Colonic mucosa (tissue), 4 donors: Measurements from ENCODE around the gene SLC15A4. TPM values are rescaled to one million over a fixed set of nuclear protein-coding genes. Genes with fewer than 3 reads are reported as not detected.
"Not testable (repeated sequence)": the region's sequence is repeated elsewhere in the genome, so short reads cannot be mapped to it uniquely, and the experiment has no call there.

Experiments
- DNase-seq: peaks from one replicate; pipeline ENCODE4 v3.0.0-alpha.2; 2020
- H3K27ac ChIP-seq: fragments of 200-600 bp; one replicate; pipeline ENCODE4 v1.8.0; 2021
- H3K27me3 ChIP-seq: fragments of 200-600 bp; one replicate; pipeline ENCODE4 v1.8.0; 2021
- H3K36me3 ChIP-seq: fragments of 200-600 bp; one replicate; pipeline ENCODE4 v1.8.0; 2021
- H3K4me1 ChIP-seq: fragments of 200-600 bp; one replicate; pipeline ENCODE4 v1.8.0; 2021; ENCODE audit warnings: mild to moderate bottlenecking
- H3K4me3 ChIP-seq: fragments of 200-600 bp; one replicate; pipeline ENCODE4 v1.8.0; 2021
- H3K9ac ChIP-seq, 2 donors: one replicate each; pipeline ENCODE4 v1.7.0; 2013; ENCODE audit warnings: control low read depth in 2 of 2, low read depth in 2 of 2, low read length in 2 of 2
- H3K9me3 ChIP-seq: fragments of 200-600 bp; one replicate; pipeline ENCODE4 v1.8.0; 2021
- intact Hi-C: fragments of 100-400 bp; cut with DNase I; formaldehyde crosslinking; loops from one replicate; pipeline ENCODE4 v1.14.1; 2022
- total RNA-seq, 2 donors: library from RNA; stranded (reverse); fragmentation: NEBNext Ultra II Directional in 1 of 2; extraction: Animal tissue kit (Norgen Biotek cat#: 25700) in 1 of 2; gene quantifications; one replicate each; pipeline ENCODE4 v1.2.1, GENCODE V29; 2021
- TF ChIP-seq, protein P1 (sequence below): fragments of 200-600 bp; IDR thresholded peaks from one replicate; pipeline ENCODE4 v1.8.0; 2022; ENCODE audit warnings: antibody characterized with exemption, mild to moderate bottlenecking
- donor health status: healthy.
- donor health status: DM: no; HTN: no; CAD: no.
- donor health status: DM: no; HTN: no; CAD: no.

SLC15A4 gene
- total RNA-seq, 2 donors from 2014 or later, result 12.0 to 12.8 TPM

DNA sequence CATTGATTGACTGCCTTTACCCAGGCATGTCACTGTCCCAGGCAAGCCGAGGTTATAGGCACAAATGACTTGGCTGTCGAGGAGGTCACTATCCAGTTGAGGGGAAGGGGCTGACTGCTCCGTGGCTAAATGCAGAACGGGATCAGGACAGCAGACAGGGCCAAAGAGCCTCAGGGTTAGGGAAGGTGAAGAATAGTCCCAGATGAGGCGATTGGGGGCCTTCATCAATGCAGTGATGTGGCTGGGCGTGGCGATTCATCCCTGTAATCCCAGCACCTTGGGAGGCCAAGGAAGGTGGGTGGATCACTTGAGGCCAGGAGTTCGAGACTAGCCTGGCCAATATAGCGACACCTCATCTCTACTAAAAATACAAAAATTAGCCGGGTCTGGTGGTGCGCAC, 18.8 kb upstream of the SLC15A4 start:
- Histone ChIP-seq H3K27ac (no peak overlapping the region), H3K27me3 (no peaks in the 10 kb centered on the region), H3K9ac (no peak overlapping the region), H3K4me1 (no peaks in the 10 kb centered on the region), H3K9me3 (no peaks in the 10 kb centered on the region), H3K36me3 (no peaks in the 10 kb centered on the region), H3K4me3 (no peak overlapping the region)
- DNase-seq, result no peak
- TF ChIP-seq, protein P1, sequence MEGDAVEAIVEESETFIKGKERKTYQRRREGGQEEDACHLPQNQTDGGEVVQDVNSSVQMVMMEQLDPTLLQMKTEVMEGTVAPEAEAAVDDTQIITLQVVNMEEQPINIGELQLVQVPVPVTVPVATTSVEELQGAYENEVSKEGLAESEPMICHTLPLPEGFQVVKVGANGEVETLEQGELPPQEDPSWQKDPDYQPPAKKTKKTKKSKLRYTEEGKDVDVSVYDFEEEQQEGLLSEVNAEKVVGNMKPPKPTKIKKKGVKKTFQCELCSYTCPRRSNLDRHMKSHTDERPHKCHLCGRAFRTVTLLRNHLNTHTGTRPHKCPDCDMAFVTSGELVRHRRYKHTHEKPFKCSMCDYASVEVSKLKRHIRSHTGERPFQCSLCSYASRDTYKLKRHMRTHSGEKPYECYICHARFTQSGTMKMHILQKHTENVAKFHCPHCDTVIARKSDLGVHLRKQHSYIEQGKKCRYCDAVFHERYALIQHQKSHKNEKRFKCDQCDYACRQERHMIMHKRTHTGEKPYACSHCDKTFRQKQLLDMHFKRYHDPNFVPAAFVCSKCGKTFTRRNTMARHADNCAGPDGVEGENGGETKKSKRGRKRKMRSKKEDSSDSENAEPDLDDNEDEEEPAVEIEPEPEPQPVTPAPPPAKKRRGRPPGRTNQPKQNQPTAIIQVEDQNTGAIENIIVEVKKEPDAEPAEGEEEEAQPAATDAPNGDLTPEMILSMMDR, result no peak
- intact Hi-C loops, result no loop called here

DNA sequence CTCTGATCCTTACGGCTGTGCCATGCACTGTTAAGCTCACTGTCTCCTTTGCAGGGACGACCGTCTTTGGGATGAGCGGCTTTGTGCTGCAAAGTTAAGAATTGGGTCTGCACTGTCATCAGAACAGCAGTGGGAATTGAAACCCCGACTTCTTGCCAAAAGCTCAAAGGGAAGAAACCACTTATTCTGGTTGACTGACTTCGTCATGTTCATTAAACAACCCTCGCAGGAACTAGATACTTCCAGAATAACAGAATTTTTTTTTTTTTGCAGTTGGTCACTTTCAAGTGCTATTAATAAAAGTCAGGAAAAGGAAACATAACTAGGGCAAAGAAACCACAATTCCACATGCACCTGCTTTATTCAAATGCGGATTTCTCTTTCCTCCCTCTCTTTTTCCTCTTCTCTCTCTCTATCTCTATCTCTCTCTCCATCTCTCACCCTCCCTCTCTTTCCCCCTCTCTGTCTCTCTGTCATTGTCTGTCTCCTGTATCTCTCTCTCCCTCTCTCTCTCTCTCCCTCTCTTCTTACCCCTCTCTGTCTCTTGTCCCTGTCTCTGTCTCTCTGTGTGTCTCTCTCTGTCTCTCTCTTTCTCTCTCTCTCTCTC, 17.2 kb upstream of the SLC15A4 start:
- no peaks in the 10 kb centered on the region for H3K4me1 ChIP-seq
- no peaks in the 10 kb centered on the region for H3K9me3 ChIP-seq
- DNase-seq, result no peak
- no peak overlapping the region for H3K27ac ChIP-seq
- no peaks in the 10 kb centered on the region for H3K36me3 ChIP-seq
- intact Hi-C loops, result no loop called here
- no peaks in the 10 kb centered on the region for H3K27me3 ChIP-seq
- no peak overlapping the region for H3K4me3 ChIP-seq
- TF ChIP-seq, protein P1, result no peak
- H3K9ac ChIP-seq, result no peak overlapping the region

DNA sequence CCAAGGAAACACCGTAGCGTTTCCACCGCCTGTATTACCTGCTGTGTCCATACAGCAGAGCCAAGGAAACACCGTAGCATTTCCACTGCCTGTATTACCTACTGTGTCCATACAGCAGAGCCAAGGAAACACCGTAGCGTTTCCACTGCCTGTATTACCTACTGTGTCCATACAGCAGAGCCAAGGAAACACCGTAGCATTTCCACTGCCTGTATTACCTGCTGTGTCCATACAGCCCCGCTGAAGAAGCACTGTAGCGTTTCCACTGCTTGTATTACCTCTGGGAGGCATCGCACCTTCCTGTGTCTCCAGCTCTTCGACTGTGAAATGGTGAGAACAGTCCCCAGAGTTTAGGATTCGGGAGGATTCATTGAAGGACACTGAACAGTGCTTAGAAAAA, 16.1 kb upstream of the SLC15A4 start:
- H3K9ac ChIP-seq, H3K27ac ChIP-seq, H3K9me3 ChIP-seq, H3K27me3 ChIP-seq, H3K4me3 ChIP-seq, H3K36me3 ChIP-seq, H3K4me1 ChIP-seq, intact Hi-C loops, DNase-seq: not testable (repeated sequence)

DNA sequence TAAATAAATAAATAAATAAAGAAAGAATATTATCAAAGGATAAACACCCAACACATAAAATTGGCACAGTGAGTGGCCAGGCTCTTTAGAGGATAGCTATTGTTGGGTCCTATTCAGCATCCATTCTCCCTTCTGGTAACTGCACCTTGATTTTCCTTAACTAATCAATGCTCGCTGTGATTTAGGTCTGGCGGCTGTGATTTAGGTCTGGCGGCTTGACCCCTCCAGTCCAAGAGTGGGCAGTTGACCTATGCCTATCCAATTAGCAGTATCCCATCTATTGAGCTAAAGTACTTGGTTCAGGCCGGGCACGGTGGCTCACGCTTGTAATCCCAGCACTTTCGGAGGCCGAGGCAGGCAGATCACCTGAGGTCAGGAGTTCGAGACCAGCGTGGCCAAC, 9.7 kb upstream of the SLC15A4 start:
- no peak overlapping the region for H3K27ac ChIP-seq
- no peak overlapping the region for H3K9ac ChIP-seq
- no peak overlapping the region for H3K4me3 ChIP-seq
- no peaks in the 10 kb centered on the region for H3K9me3 ChIP-seq
- intact Hi-C loops, result no loop called here
- no peak for DNase-seq
- no peaks in the 10 kb centered on the region for H3K4me1 ChIP-seq
- no peaks in the 10 kb centered on the region for H3K36me3 ChIP-seq
- H3K27me3 ChIP-seq, result no peaks in the 10 kb centered on the region
- TF ChIP-seq, protein P1, result no peak

DNA sequence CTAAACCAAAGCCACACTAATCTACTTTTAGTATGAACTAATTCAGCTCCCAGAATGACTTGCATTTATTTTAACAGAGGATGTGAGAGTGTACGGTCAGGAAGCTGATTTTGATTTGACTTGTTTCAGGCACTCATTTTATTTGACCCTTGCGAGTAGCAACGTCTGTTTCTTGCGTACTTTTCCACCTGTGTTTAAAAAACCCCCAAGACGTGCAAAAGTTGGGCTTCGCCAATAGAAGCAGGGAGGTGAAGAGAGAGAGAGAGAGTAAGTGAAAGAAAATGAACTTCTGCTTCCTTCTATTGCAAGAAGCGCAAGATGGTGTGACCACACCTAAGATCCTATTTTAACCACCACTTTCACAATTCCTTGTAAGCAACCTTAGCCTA, 6.7 kb upstream of the SLC15A4 start:
- Histone ChIP-seq H3K27me3 (no peaks in the 10 kb centered on the region), H3K9me3 (no peaks in the 10 kb centered on the region), H3K4me1 (no peaks in the 10 kb centered on the region), H3K4me3 (no peak overlapping the region), H3K27ac (no peak overlapping the region), H3K9ac (no peak overlapping the region), H3K36me3 (no peaks in the 10 kb centered on the region)
- no peak for DNase-seq
- TF ChIP-seq, protein P1, result no peak
- intact Hi-C loops, result no loop called here

DNA sequence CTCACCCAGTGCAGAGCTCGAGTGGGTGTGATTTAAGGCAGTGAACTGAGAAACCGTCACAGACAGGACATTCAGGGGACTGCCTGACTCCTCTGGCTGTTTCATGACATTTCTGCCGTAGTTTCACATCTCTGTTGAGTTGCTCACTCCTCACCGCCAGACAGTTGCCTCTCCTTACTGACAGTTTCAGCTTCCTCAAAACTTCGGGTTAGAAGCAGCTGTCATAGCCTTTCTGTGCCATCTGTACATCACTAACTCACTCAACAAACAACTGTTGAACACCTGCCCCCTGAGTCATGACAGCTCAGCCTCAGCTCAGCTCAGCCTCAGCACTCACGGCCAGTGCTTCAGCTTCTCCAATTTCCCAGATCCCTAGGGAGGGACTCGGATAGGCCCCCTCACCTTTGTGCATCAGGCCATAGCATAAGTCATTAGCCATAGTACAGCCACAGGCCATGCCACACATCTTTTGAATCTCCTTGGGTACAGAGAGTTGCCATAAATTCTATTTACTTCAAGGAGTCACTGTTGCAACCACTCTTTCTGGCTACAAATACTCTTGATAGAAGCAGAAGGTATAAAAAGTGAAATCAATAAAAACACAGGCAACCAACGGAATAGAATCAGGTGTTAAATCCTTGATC, 6.2 kb upstream of the SLC15A4 start:
- Histone ChIP-seq H3K9me3 (no peaks in the 10 kb centered on the region), H3K27me3 (no peaks in the 10 kb centered on the region), H3K4me3 (no peak overlapping the region), H3K4me1 (no peaks in the 10 kb centered on the region), H3K36me3 (no peaks in the 10 kb centered on the region), H3K9ac (peak overlapping the region in 1 of 2 donors; percentile 35), H3K27ac (no peak overlapping the region)
- DNase-seq, result no peak
- TF ChIP-seq, protein P1, result no peak
- intact Hi-C loops, result no loop called here
